PFSK-1 (cell line): Measurements from ENCODE around the gene HYAL1. TPM values are rescaled to one million over a fixed set of nuclear protein-coding genes. Genes with fewer than 3 reads are reported as not detected.

Source experiments
- FOXP2 ChIP-seq: optimal IDR thresholded peaks from 2 replicates; pipeline ENCODE3; 2011; ENCODE audit warnings: borderline replicate concordance, control low read depth, inconsistent platforms; ENCODE audit not compliant: insufficient read depth; ENCODE audit errors: extremely low read length, extremely low read depth
- POLR2AphosphoS5 ChIP-seq: IDR thresholded peaks from 2 replicates; pipeline ENCODE4 v1.6.1; 2012; ENCODE audit warnings: low read depth, mild to moderate bottlenecking, control low read depth, low read length, moderate library complexity
- SIN3A ChIP-seq: IDR thresholded peaks from 2 replicates; pipeline ENCODE4 v1.6.1; 2012; ENCODE audit warnings: mild to moderate bottlenecking, low read length, moderate library complexity, borderline replicate concordance; ENCODE audit not compliant: insufficient read depth
- TAF1 ChIP-seq: IDR thresholded peaks from 2 replicates; pipeline ENCODE4 v1.6.1; 2012; ENCODE audit warnings: low read length, control low read depth, borderline replicate concordance; ENCODE audit not compliant: insufficient read depth
- polyA plus RNA-seq: library from polyadenylated mRNA; unstranded; fragments of >200 nt; gene quantifications from one replicate; pipeline ENCODE4 v1.2.1, GENCODE V29; 2012; ENCODE audit warnings: low read depth, missing spikeins; ENCODE audit not compliant: insufficient read length
- TF ChIP-seq, protein P1 (sequence below), 2 experiments: IDR thresholded peaks; 2 replicates each; pipeline versions ENCODE4 v1.6.1 to v1.8.0; 2011 to 2012; ENCODE audit warnings: low read depth in 2 of 2, low read length in 2 of 2, control low read depth in 1 of 2, inconsistent platforms in 1 of 2, mild to moderate bottlenecking in 1 of 2, moderate library complexity in 1 of 2; ENCODE audit not compliant: insufficient read depth in 1 of 2

Gene HYAL1
- polyA plus RNA-seq, result 13.1 TPM

DNA sequence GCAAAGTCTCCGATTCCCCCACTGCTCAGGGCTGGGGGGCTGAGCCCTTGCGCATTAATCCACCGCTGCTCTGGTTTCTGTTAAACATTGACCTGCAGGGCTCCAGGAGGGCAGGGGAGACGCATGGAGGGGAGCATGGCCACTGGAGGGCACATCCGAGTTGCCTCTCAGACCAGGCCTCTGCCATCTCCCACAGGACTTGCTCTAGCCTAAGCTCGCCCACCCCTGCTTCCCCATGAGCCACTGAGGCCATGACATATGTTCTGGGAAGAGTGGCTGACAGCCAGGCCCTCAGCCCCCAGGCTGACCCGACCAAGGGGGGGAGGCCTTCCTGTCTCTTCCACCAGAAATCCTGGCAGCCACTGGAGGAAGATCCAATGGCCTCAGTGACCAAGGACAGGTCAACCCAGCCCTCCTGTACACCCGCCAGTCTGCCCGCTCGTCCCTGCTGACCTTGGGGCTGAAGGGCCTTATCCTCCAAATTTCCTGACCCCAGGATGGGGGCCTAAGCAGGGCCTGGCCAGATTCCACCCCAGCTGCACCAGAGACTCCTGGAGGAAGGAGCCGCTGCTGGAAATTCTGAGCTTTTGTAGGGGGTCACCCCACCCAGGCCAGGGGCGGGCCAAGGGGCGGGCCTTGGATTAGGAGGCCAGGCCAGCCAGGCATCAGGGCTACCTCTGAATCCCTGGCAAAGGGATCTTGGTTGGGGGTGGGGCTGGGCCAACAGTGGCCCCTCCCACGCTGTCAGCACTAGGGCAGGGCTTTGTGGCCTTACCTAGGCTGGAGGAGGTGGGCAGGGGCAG is at the start of gene HYAL1:
HYAL1 (minus strand) TSS at position 562 of the 803 bp plus-strand sequence. CDS start 618 bp downstream, outside the sequence.
- no peak for TF ChIP-seq FOXP2
- peak; percentile 40; the same call in 1 of the 2 replicates for TF ChIP-seq POLR2AphosphoS5

GRCh38 chr3:50352781-50353180 is 49.4 kb upstream of the HYAL1 start:
- no peak for TF ChIP-seq SIN3A
- no peak for TF ChIP-seq POLR2AphosphoS5
- TF ChIP-seq FOXP2, result no peak
- TF ChIP-seq, protein P1, sequence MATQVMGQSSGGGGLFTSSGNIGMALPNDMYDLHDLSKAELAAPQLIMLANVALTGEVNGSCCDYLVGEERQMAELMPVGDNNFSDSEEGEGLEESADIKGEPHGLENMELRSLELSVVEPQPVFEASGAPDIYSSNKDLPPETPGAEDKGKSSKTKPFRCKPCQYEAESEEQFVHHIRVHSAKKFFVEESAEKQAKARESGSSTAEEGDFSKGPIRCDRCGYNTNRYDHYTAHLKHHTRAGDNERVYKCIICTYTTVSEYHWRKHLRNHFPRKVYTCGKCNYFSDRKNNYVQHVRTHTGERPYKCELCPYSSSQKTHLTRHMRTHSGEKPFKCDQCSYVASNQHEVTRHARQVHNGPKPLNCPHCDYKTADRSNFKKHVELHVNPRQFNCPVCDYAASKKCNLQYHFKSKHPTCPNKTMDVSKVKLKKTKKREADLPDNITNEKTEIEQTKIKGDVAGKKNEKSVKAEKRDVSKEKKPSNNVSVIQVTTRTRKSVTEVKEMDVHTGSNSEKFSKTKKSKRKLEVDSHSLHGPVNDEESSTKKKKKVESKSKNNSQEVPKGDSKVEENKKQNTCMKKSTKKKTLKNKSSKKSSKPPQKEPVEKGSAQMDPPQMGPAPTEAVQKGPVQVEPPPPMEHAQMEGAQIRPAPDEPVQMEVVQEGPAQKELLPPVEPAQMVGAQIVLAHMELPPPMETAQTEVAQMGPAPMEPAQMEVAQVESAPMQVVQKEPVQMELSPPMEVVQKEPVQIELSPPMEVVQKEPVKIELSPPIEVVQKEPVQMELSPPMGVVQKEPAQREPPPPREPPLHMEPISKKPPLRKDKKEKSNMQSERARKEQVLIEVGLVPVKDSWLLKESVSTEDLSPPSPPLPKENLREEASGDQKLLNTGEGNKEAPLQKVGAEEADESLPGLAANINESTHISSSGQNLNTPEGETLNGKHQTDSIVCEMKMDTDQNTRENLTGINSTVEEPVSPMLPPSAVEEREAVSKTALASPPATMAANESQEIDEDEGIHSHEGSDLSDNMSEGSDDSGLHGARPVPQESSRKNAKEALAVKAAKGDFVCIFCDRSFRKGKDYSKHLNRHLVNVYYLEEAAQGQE (IDR thresholded peaks at IDR 0.05; ENCODE audit: insufficient read depth in 1 of 2, low read depth in 2 of 2, low read length in 2 of 2), result no peak
- TF ChIP-seq TAF1, result no peak

DNA sequence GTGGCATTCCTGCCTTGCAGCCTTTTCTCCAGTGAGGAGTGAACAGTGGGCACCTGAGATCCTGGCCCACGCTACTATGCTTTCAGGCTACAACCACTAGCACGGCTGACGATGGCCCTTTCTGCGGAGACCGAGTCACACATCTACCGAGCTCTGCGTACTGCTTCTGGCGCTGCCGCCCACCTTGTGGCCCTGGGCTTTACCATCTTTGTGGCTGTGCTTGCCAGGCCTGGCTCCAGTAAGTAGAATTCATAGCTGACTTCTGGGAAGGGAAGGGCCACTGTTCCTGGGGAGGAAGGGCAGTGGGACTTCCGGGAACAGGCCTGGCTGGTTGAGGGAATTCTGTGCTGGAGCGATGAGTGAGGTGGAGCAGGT is 47.9 kb upstream of the HYAL1 start:
- TF ChIP-seq TAF1 (no peak), SIN3A (no peak), FOXP2 (no peak), POLR2AphosphoS5 (no peak)
- TF ChIP-seq, protein P1 (IDR thresholded peaks at IDR 0.05; ENCODE audit: insufficient read depth in 1 of 2, low read depth in 2 of 2, low read length in 2 of 2), result no peak

- peak; percentile 68; the same call in 1 of the 2 replicates for TF ChIP-seq SIN3A
- no peak for TF ChIP-seq FOXP2
- TF ChIP-seq, protein P1 (IDR thresholded peaks at IDR 0.05; ENCODE audit: insufficient read depth in 1 of 2, low read depth in 2 of 2, low read length in 2 of 2), result no peak
- TF ChIP-seq POLR2AphosphoS5, result peak; percentile 85
- TF ChIP-seq TAF1, result peak; percentile 70; the same call in 1 of the 2 replicates
Observed at GRCh38 chr3:50350527-50351322, 47.4 kb upstream of the HYAL1 start, which contains the start of the genes CYB561D2 and NPRL2. TSS of gene CYB561D2 (plus strand) at chr3:50350862. CDS start at chr3:50351434, 572 bp downstream. TSS of gene NPRL2 (minus strand) at chr3:50350775. CDS start at chr3:50350652, 123 bp downstream.

DNA sequence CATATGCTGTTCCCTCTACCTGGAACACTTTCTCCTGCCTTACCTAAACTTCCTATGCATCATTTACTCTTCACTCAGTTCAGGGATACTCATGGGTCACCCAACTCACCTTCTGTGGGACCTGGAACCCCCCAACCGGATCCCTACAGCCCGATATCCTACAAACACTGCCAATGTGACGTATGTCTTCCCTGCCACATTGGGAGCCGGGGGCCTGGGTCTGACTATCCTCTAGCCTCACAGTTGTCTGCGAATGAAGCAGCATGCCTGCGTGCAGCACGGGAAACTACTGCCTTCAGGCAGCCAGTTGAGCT is 46.8 kb upstream of the HYAL1 start:
- TF ChIP-seq, protein P1 (IDR thresholded peaks at IDR 0.05; ENCODE audit: insufficient read depth in 1 of 2, low read depth in 2 of 2, low read length in 2 of 2), result no peak
- no peak for TF ChIP-seq POLR2AphosphoS5
- TF ChIP-seq TAF1, result no peak
- no peak for TF ChIP-seq SIN3A
- TF ChIP-seq FOXP2, result no peak
